Activated CD8-positive, alpha-beta T cell treated with anti-CD3 and anti-CD28 coated beads for 36 hours (primary cell): ENCODE results near the gene NLE1. TPM values are rescaled to one million over a fixed set of nuclear protein-coding genes. Genes with fewer than 3 reads are reported as not detected.

Experiments used
- ATAC-seq: fragments of 200-7000 bp; cut with Tn5 transposase; one replicate; pipeline ENCODE4 v1.10.0; 2021; ENCODE audit warnings: mild to moderate bottlenecking, moderate library complexity
- CTCF ChIA-PET: fragments of 350-600 bp; sonication (Branson Sonifier 250); formaldehyde crosslinking; loops from one replicate; lab custom pipeline; 2021; ENCODE audit warnings: antibody characterized with exemption; lab: Charles Lee
- POLR2A ChIA-PET: fragments of 350-600 bp; sonication (Branson Sonifier 250); formaldehyde crosslinking; loops from one replicate; lab custom pipeline; 2021; ENCODE audit warnings: antibody characterized with exemption; lab: Charles Lee
- DNase-seq: peaks from one replicate; pipeline ENCODE4 v3.0.0-alpha.2; 2020
- H3K27ac Mint-ChIP-seq: one replicate; pipeline ENCODE4 v1.8.0; 2021; ENCODE audit warnings: mild to moderate bottlenecking, mixed read lengths
- H3K27me3 Mint-ChIP-seq: one replicate; pipeline ENCODE4 v1.8.0; 2021; ENCODE audit warnings: mixed read lengths
- H3K36me3 Mint-ChIP-seq: one replicate; pipeline ENCODE4 v1.8.0; 2021; ENCODE audit warnings: low read depth, mixed read lengths
- H3K4me1 Mint-ChIP-seq: one replicate; pipeline ENCODE4 v1.8.0; 2021; ENCODE audit warnings: low read depth, mixed read lengths
- H3K4me3 Mint-ChIP-seq: one replicate; pipeline ENCODE4 v1.8.0; 2021; ENCODE audit warnings: mild to moderate bottlenecking, moderate library complexity, mixed read lengths
- H3K9me3 Mint-ChIP-seq: one replicate; pipeline ENCODE4 v1.8.0; 2021; ENCODE audit warnings: mixed read lengths
- intact Hi-C: fragments of 100-400 bp; cut with micrococcal nuclease; formaldehyde crosslinking; loops from one replicate; pipeline ENCODE4 v1.10.0; 2022
- total RNA-seq, 2 experiments: library from RNA; stranded (reverse); gene quantifications; one replicate each; pipeline ENCODE4 v1.2.3, GENCODE V29; 2021
- TF ChIP-seq, protein P1 (sequence below): fragments of 200-600 bp; IDR thresholded peaks from one replicate; pipeline ENCODE4 v1.8.0; 2022; ENCODE audit warnings: antibody characterized with exemption, mild to moderate bottlenecking

Gene NLE1
- total RNA-seq, 2 experiments from 2014 or later: 49.1 to 49.8 TPM

DNA sequence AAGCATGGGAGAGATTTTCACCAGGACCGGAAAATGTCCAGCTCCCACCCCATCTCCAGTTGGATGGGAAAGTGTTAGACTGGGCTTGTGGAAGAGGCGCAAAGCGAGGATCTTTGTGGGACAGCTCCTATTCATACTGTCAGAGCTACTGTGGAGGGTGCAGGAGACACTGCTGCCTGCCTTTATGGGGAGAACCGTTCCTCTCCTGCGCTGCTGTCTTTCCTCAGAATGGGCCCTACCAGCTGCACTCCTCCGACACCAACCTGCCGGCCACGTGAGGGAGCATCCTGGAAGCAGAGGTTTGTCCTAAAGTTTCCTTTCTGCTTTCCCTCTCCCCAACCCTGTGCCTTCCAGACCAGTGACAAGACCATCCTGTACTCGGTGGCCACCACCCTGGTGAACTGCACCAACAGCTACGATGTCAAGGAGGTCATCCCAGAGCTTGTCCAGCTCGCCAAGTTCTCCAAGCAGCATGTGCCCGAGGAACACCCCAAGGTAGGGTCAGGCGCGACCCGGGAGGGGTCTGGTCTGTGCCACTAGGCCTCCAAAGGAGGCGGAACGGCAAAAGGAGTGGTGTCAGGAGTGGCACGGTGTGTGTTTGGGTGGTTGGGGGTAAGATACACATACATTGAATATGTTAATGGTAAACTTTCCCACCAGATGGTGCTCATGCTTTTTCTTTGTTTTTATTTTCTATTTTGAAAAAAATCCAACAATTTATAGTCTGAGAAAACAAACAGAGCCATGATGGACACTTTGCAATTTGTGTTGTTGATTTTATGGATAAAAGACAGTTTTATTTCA lies 29.1 kb upstream of the NLE1 start:
- Mint-ChIP-seq H3K4me1 (peaks cover 38% of the 10 kb centered on the region), H3K4me3 (peak overlapping the region; percentile 20), H3K27ac (peak overlapping the region; percentile 79), H3K9me3 (no peaks in the 10 kb centered on the region), H3K36me3 (no peaks in the 10 kb centered on the region), H3K27me3 (no peaks in the 10 kb centered on the region)
- TF ChIP-seq, protein P1, sequence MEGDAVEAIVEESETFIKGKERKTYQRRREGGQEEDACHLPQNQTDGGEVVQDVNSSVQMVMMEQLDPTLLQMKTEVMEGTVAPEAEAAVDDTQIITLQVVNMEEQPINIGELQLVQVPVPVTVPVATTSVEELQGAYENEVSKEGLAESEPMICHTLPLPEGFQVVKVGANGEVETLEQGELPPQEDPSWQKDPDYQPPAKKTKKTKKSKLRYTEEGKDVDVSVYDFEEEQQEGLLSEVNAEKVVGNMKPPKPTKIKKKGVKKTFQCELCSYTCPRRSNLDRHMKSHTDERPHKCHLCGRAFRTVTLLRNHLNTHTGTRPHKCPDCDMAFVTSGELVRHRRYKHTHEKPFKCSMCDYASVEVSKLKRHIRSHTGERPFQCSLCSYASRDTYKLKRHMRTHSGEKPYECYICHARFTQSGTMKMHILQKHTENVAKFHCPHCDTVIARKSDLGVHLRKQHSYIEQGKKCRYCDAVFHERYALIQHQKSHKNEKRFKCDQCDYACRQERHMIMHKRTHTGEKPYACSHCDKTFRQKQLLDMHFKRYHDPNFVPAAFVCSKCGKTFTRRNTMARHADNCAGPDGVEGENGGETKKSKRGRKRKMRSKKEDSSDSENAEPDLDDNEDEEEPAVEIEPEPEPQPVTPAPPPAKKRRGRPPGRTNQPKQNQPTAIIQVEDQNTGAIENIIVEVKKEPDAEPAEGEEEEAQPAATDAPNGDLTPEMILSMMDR: peak; percentile 69
- DNase-seq (peak; percentile 31), ATAC-seq (peak; percentile 83)
- intact Hi-C loops: loop anchor here (2.0 to 10.0 kb wide), 3 partner anchors 71 to 574 kb away; partner anchors contain the start of gene SLFN5
- POLR2A ChIA-PET: interaction anchor here (0.6 to 1.9 kb wide), 4 partner anchors 10 to 250 kb away, joined by 3 to 6 read pairs (median 4); partner anchors contain the start of gene SLFN5
- CTCF ChIA-PET: interaction anchor here (0.6 to 1.7 kb wide), 15 partner anchors 10 to 418 kb away, joined by 3 to 9 read pairs (median 4); partner anchors contain the start of genes SLFN12L and SLFN5

DNA sequence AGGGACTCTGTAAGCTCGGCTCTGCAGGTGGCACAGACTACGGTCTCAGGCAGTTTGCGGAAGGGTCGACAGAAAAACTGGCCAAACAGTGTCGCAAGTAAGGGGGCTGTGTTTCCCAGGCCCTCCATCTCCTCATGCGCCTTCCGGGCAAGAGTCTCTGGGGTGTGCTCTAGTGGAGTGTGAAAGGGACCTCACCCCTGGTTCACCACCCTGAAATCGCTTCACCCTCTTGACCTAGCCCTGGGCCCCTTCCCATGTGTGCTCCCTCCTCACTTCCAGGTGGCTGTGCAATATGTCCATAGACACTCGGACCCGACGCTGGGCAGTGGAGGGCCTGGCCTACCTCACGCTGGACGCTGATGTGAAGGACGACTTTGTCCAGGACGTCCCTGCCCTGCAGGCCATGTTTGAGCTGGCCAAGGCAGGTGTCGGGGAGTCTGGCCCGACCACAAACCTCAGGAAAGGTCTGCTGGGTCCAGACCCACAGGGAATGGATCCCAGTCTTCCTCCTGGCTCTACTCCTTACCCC lies 27.8 kb upstream of the NLE1 start:
- no peaks in the 10 kb centered on the region for H3K27me3 Mint-ChIP-seq
- no peak for ATAC-seq
- H3K4me3 Mint-ChIP-seq: no peak overlapping the region
- intact Hi-C loops: loop anchor here (2.0 to 10.0 kb wide), 3 partner anchors 72 to 575 kb away; partner anchors contain the start of gene SLFN5
- POLR2A ChIA-PET: interaction anchor here (1.7 to 1.9 kb wide), 2 partner anchors 9 to 73 kb away, joined by 4 to 6 read pairs; partner anchors contain the start of gene SLFN5
- H3K27ac Mint-ChIP-seq: no peak overlapping the region
- H3K36me3 Mint-ChIP-seq: no peaks in the 10 kb centered on the region
- no peaks in the 10 kb centered on the region for H3K9me3 Mint-ChIP-seq
- CTCF ChIA-PET: interaction anchor here (1.7 kb wide), 1 partner anchor 72 kb away, joined by 9 read pairs; the partner anchor contains the start of gene SLFN5
- TF ChIP-seq, protein P1: no peak
- DNase-seq: no peak
- peaks cover 35% of the 10 kb centered on the region for H3K4me1 Mint-ChIP-seq

GRCh38 chr17:35167666-35168065 lies 25.6 kb upstream of the NLE1 start:
- Mint-ChIP-seq H3K9me3 (no peaks in the 10 kb centered on the region), H3K4me3 (no peak overlapping the region), H3K27me3 (no peaks in the 10 kb centered on the region), H3K27ac (no peak overlapping the region), H3K36me3 (no peaks in the 10 kb centered on the region), H3K4me1 (peaks cover 22% of the 10 kb centered on the region)
- ChIA-PET CTCF (interaction anchor here (0.8 to 2.3 kb wide), 3 partner anchors 48 to 372 kb away, joined by 3 to 9 read pairs (median 5); no protein-coding TSS in a partner anchor), POLR2A (interaction anchor here (1.1 to 2.3 kb wide), 2 partner anchors 76 to 205 kb away, joined by 3 to 6 read pairs; partner anchors contain the start of genes SLFN11 and SLFN5)
- ATAC-seq: no peak
- TF ChIP-seq, protein P1: no peak
- DNase-seq: no peak
- intact Hi-C loops: no loop called here

GRCh38 chr17:35167046-35167445 lies 24.9 kb upstream of the NLE1 start:
- no peaks in the 10 kb centered on the region for H3K36me3 Mint-ChIP-seq
- CTCF ChIA-PET: interaction anchor here (0.8 to 2.3 kb wide), 3 partner anchors 47 to 373 kb away, joined by 3 to 9 read pairs (median 5); no protein-coding TSS in a partner anchor
- ATAC-seq (no peak), DNase-seq (no peak)
- H3K9me3 Mint-ChIP-seq: no peaks in the 10 kb centered on the region
- H3K27ac Mint-ChIP-seq: no peak overlapping the region
- peaks cover 20% of the 10 kb centered on the region for H3K4me1 Mint-ChIP-seq
- no peak overlapping the region for H3K4me3 Mint-ChIP-seq
- no peaks in the 10 kb centered on the region for H3K27me3 Mint-ChIP-seq
- intact Hi-C loops: no loop called here
- TF ChIP-seq, protein P1: no peak
- POLR2A ChIA-PET: interaction anchor here (0.6 to 2.3 kb wide), 3 partner anchors 46 to 206 kb away, joined by 3 to 6 read pairs (median 3); partner anchors contain the start of genes SLFN11 and SLFN5
